ENCODE data around the gene SASS6.

SASS6 gene

DNA sequence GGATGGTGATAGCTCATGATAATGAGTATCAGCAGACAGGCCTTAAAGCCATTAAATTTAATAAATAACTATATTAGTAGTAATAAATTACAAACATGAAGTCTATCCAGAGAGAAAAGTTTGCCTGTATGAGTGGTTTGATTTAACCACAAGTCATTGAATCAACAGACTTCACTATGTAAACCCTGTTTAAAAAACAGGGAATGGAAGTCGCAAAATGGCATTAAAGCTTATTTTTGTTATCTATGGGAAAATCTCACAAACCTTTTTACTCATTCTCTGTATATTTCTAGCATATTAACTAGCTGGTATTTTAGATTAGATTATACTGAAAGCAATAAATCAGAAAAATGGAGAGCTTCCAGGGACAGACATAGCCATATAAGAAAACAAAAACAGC lies 45.3 kb downstream of the SASS6 start:
- no peak for DNase-seq (ENCODE audit: low read depth)
- H3K4me3 ChIP-seq (ENCODE audit: low read depth, low read length): no peak overlapping the region
- TF ChIP-seq, protein P1, sequence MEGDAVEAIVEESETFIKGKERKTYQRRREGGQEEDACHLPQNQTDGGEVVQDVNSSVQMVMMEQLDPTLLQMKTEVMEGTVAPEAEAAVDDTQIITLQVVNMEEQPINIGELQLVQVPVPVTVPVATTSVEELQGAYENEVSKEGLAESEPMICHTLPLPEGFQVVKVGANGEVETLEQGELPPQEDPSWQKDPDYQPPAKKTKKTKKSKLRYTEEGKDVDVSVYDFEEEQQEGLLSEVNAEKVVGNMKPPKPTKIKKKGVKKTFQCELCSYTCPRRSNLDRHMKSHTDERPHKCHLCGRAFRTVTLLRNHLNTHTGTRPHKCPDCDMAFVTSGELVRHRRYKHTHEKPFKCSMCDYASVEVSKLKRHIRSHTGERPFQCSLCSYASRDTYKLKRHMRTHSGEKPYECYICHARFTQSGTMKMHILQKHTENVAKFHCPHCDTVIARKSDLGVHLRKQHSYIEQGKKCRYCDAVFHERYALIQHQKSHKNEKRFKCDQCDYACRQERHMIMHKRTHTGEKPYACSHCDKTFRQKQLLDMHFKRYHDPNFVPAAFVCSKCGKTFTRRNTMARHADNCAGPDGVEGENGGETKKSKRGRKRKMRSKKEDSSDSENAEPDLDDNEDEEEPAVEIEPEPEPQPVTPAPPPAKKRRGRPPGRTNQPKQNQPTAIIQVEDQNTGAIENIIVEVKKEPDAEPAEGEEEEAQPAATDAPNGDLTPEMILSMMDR (conservative IDR thresholded peaks at IDR 0.05; ENCODE audit: low read depth, low read length): no peak

DNA sequence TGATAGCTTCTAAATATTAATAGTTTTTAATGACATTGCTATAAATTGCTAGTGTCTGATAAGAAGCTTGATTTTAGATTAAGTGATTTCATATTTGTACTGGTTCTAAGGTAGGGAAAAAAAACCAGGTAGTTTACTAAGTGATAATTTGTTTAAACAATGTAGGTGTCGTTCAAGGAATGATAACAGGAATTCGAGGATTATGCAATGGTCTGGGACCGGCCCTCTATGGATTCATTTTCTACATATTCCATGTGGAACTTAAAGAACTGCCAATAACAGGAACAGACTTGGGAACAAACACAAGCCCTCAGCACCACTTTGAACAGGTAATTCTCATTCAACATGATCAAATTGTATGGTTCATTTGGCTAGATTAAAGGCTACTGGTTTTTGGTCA lies 52.4 kb downstream of the SASS6 start:
- no peak for DNase-seq (ENCODE audit: low read depth)
- TF ChIP-seq, protein P1 (conservative IDR thresholded peaks at IDR 0.05; ENCODE audit: low read depth, low read length): no peak
- H3K4me3 ChIP-seq (ENCODE audit: low read depth, low read length): no peak overlapping the region

DNA sequence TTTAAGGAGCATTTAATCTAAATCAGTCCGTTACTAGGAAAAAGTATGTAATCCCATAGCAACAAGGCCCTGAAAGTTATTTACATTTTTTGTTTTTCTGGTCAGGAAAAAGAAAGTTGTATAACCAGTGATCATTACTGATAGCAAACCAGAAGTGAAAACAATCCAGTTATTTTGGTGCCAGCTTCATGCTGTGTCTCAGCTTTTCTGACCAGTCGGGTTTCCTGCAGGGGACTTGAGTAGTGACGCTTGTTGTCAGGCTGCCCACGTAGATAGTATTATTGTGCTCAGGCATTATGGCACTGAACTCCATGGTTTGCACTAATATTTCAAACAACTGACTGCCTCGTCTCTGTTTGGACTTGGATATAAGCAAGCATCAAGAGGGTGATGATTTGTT lies 55.2 kb downstream of the SASS6 start:
- TF ChIP-seq, protein P1 (conservative IDR thresholded peaks at IDR 0.05; ENCODE audit: low read depth, low read length): no peak
- peak; percentile 78 for DNase-seq (ENCODE audit: low read depth)
- H3K4me3 ChIP-seq (ENCODE audit: low read depth, low read length): no peak overlapping the region

DNA sequence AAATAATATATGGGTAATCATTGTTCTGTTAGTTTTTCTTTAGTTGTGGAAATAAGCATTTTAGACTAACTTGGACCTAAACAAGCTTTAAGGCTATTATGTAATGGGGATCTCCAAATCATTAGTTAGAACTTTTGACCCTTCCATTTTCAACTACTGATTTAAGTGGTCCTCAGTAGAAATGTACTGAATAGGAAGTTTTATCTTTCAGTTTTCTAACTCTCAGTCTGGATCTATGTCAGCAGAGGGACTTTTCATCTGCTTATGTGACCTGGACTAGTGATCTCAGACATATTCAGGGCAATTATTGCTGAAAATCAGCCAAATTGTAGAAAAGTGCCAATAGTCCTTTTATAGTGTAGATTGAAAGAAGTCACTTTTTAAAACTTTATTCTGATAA lies 56.0 kb downstream of the SASS6 start:
- TF ChIP-seq, protein P1 (conservative IDR thresholded peaks at IDR 0.05; ENCODE audit: low read depth, low read length): no peak
- no peak overlapping the region for H3K4me3 ChIP-seq (ENCODE audit: low read depth, low read length)
- no peak for DNase-seq (ENCODE audit: low read depth)

DNA sequence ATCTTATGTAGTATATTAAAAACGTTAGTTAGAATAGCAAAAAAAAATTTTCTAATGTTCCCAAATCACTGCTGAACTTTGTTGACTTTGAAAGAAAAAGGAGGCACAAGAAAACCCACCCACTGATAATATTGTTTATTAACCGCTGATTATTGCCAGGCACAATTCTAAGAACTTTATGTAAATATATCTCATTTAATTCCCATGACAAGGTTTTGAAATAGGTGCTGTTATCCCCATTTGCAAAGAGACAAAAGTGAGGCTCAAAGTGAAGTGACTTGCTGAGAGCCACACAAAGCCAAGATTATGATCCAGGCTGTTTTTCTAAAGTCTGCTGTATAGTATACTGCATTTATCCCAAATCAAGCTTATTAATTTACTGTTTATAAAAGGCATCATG lies 56.4 kb downstream of the SASS6 start:
- no peak for DNase-seq (ENCODE audit: low read depth)
- no peak overlapping the region for H3K4me3 ChIP-seq (ENCODE audit: low read depth, low read length)
- TF ChIP-seq, protein P1 (conservative IDR thresholded peaks at IDR 0.05; ENCODE audit: low read depth, low read length): no peak

DNA sequence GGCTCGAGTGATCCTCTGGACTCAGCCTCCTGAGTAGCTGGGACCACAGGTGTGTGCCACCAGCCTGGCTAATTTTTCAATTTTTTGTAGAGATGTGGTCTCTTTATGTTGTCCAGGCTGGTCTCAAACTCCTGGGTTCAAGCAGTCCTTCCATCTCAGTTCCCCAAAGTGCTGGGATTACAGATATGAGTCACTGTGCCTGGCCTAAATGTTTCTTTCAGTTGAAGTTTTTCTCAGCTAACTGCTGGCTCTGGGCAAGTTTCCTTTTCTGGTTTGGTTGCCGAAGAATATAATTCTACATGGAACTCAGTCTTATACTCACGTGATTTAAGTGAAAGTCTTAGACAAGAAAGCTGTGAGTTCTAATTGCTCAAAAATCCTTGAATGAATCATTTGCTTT lies 57.0 kb downstream of the SASS6 start:
- peak; percentile 23 for DNase-seq (ENCODE audit: low read depth)
- TF ChIP-seq, protein P1 (conservative IDR thresholded peaks at IDR 0.05; ENCODE audit: low read depth, low read length): no peak

DNA sequence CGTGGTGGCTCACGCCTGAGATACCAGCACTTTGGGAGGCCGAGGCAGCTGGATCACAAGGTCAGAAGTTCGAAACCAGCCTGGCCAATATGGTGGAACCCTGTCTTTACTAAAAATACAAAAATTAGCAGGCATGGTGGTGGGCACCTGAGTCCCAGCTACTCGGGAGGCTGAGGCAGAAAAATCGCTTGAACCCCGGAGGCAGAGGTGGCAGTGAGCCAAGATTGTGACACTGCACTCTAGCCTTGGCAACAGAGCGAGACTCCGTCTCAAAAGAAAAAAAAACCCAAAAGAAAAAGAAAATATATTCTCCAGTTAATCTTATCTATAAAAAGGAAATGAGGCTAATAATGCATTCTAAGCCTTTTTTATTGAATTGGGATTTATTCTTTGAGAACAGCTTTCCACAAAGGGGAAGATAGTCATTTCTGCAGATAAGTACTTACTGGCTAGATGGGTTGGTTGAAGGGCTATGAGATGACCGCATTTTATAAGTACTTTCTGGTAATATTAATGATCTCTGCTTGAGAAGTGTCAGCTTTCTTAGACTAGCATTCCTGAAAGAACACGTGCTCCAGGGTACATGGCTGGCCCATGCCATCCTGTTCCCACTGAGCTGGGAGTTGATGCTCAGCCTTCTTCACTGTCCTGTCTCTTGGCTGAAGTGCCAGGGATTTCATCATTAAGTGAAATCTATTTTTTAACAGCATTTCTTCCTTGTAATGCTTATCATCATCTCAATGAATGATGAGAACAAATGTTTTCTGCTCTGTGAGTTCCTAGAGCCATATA lies 57.9 kb downstream of the SASS6 start:
- no peak for DNase-seq (ENCODE audit: low read depth)
- TF ChIP-seq, protein P1 (conservative IDR thresholded peaks at IDR 0.05; ENCODE audit: low read depth, low read length): no peak

More for the DNA sequence above, 57.0 kb downstream of the SASS6 start:
- H3K4me3 ChIP-seq (ENCODE audit: low read depth, low read length): no peak overlapping the region

More for the DNA sequence above, 57.9 kb downstream of the SASS6 start:
- H3K4me3 ChIP-seq (ENCODE audit: low read depth, low read length): no peak overlapping the region
